Panc1 (cell line): ENCODE results near the gene UPF1.

Experiments used
- POLR2AphosphoS5 ChIP-seq: IDR thresholded peaks from 2 replicates; pipeline ENCODE4 v1.6.1; 2012; ENCODE audit warnings: mild to moderate bottlenecking, low read depth, low read length, moderate library complexity
- SIN3A ChIP-seq: IDR thresholded peaks from 2 replicates; pipeline ENCODE4 v1.6.1; 2012; ENCODE audit warnings: low read depth, mild to moderate bottlenecking, low read length, moderate library complexity, borderline replicate concordance; ENCODE audit not compliant: insufficient read depth
- TF ChIP-seq, protein P1 (sequence below): fragments of 450-650 bp; IDR thresholded peaks from 2 replicates; pipeline ENCODE4 v1.5.1; 2017; ENCODE audit warnings: mild to moderate bottlenecking
- TF ChIP-seq, protein P2 (sequence below), 2 experiments: IDR thresholded peaks; 2 replicates each; pipeline ENCODE4 v1.6.1; 2011 to 2012; ENCODE audit warnings: low read depth in 2 of 2, control low read depth in 1 of 2, low read length in 1 of 2, mild to moderate bottlenecking in 1 of 2, moderate library complexity in 1 of 2; ENCODE audit not compliant: insufficient read depth in 1 of 2

DNA sequence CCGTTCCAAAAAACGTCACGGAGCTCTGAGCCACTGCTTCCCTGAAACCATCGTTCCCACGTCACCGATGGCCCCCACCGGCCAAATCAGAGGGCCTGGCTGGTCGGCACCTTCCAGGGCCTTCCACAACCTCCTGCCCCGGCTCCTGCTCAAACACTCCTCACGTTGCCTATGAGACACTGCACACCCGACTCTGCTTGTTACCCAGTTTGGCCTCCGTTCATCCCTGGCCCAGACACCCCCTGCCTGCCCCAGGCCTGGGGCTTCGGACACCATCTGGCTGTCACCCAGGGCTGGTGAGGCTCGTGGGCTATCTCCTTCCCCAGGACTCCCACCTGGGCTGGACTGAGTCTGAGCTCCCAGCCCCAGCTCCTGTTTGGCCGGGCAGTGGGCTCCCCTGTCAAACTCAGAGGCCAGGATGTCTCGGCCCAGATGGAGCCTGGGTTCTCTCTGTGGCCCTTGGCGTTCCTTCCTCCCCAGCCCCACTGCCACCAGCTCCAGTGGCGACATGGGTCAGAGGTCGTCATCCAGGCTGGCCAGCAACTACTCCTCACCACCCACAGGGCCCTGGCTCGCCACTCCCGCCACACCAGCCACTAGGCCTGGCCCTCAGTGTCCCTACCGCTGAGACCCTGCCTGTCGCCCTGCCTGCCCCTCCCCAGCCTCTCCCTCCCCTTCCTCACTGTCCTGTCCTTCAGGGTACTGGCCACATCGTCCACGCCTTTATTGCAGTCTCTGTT lies 46.5 kb downstream of the UPF1 start:
- TF ChIP-seq, protein P1, sequence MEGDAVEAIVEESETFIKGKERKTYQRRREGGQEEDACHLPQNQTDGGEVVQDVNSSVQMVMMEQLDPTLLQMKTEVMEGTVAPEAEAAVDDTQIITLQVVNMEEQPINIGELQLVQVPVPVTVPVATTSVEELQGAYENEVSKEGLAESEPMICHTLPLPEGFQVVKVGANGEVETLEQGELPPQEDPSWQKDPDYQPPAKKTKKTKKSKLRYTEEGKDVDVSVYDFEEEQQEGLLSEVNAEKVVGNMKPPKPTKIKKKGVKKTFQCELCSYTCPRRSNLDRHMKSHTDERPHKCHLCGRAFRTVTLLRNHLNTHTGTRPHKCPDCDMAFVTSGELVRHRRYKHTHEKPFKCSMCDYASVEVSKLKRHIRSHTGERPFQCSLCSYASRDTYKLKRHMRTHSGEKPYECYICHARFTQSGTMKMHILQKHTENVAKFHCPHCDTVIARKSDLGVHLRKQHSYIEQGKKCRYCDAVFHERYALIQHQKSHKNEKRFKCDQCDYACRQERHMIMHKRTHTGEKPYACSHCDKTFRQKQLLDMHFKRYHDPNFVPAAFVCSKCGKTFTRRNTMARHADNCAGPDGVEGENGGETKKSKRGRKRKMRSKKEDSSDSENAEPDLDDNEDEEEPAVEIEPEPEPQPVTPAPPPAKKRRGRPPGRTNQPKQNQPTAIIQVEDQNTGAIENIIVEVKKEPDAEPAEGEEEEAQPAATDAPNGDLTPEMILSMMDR, result no peak
- TF ChIP-seq POLR2AphosphoS5, result no peak
- TF ChIP-seq SIN3A, result no peak
- TF ChIP-seq, protein P2, sequence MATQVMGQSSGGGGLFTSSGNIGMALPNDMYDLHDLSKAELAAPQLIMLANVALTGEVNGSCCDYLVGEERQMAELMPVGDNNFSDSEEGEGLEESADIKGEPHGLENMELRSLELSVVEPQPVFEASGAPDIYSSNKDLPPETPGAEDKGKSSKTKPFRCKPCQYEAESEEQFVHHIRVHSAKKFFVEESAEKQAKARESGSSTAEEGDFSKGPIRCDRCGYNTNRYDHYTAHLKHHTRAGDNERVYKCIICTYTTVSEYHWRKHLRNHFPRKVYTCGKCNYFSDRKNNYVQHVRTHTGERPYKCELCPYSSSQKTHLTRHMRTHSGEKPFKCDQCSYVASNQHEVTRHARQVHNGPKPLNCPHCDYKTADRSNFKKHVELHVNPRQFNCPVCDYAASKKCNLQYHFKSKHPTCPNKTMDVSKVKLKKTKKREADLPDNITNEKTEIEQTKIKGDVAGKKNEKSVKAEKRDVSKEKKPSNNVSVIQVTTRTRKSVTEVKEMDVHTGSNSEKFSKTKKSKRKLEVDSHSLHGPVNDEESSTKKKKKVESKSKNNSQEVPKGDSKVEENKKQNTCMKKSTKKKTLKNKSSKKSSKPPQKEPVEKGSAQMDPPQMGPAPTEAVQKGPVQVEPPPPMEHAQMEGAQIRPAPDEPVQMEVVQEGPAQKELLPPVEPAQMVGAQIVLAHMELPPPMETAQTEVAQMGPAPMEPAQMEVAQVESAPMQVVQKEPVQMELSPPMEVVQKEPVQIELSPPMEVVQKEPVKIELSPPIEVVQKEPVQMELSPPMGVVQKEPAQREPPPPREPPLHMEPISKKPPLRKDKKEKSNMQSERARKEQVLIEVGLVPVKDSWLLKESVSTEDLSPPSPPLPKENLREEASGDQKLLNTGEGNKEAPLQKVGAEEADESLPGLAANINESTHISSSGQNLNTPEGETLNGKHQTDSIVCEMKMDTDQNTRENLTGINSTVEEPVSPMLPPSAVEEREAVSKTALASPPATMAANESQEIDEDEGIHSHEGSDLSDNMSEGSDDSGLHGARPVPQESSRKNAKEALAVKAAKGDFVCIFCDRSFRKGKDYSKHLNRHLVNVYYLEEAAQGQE (IDR thresholded peaks at IDR 0.05; ENCODE audit: insufficient read depth in 1 of 2, low read depth in 2 of 2, low read length in 1 of 2), result no peak
